ENCODE measurements around the gene WLS.
A peak's percentile ranks its signal among the peaks of the same experiment; 100 is the strongest.
"Not testable (repeated sequence)": the region's sequence is repeated elsewhere in the genome, so short reads cannot be mapped to it uniquely, and the experiment has no call there.

WLS gene

GRCh38 chr1:68232289-68233148, at the start of gene WLS:
Gene WLS, minus strand, starts transcription at chr1:68232523. Its CDS starts 224 bp downstream, at chr1:68232299.
- H3K4me3 ChIP-seq (ENCODE audit: low read length), result peak within 1 kb of the TSS; percentile 100
- peak within 1 kb of the TSS; percentile 73 for H2AFZ ChIP-seq (ENCODE audit: low read depth, low read length)
- no peaks in the 10 kb centered on the region for H3K36me3 ChIP-seq (ENCODE audit: insufficient read depth, low read length)
- H3K9me3 ChIP-seq (ENCODE audit: low read length), result no peaks in the 10 kb centered on the region
- H3K4me1 ChIP-seq (ENCODE audit: insufficient read depth, low read length), result peaks cover 41% of the 10 kb centered on the region
- no peaks in the 10 kb centered on the region for H3K27me3 ChIP-seq (ENCODE audit: insufficient read depth, low read length)

GRCh38 chr1:68280286-68280685, 48.0 kb upstream of the WLS start:
- Histone ChIP-seq H3K27me3 (ENCODE audit: insufficient read depth, low read length) (no peaks in the 10 kb centered on the region), H3K9me3 (ENCODE audit: low read length) (no peaks in the 10 kb centered on the region), H2AFZ (ENCODE audit: low read depth, low read length) (no peak overlapping the region), H3K36me3 (ENCODE audit: insufficient read depth, low read length) (no peaks in the 10 kb centered on the region), H3K4me1 (ENCODE audit: insufficient read depth, low read length) (no peaks in the 10 kb centered on the region), H3K4me3 (ENCODE audit: low read length) (no peak overlapping the region)

- H3K4me3 ChIP-seq (ENCODE audit: low read length), result no peak overlapping the region
- no peak overlapping the region for H2AFZ ChIP-seq (ENCODE audit: low read depth, low read length)
- no peaks in the 10 kb centered on the region for H3K36me3 ChIP-seq (ENCODE audit: insufficient read depth, low read length)
- no peaks in the 10 kb centered on the region for H3K9me3 ChIP-seq (ENCODE audit: low read length)
- H3K4me1 ChIP-seq (ENCODE audit: insufficient read depth, low read length), result no peaks in the 10 kb centered on the region
- H3K27me3 ChIP-seq (ENCODE audit: insufficient read depth, low read length), result no peaks in the 10 kb centered on the region
Observed at GRCh38 chr1:68279846-68280245, 47.5 kb upstream of the WLS start.

GRCh38 chr1:68278221-68278620, 45.9 kb upstream of the WLS start:
- H3K4me3 ChIP-seq (ENCODE audit: low read length), result no peak overlapping the region
- H2AFZ ChIP-seq (ENCODE audit: low read depth, low read length), result no peak overlapping the region
- no peaks in the 10 kb centered on the region for H3K36me3 ChIP-seq (ENCODE audit: insufficient read depth, low read length)
- no peaks in the 10 kb centered on the region for H3K9me3 ChIP-seq (ENCODE audit: low read length)
- no peaks in the 10 kb centered on the region for H3K27me3 ChIP-seq (ENCODE audit: insufficient read depth, low read length)
- no peaks in the 10 kb centered on the region for H3K4me1 ChIP-seq (ENCODE audit: insufficient read depth, low read length)

- Histone ChIP-seq H3K4me1 (ENCODE audit: insufficient read depth, low read length) (no peaks in the 10 kb centered on the region), H3K36me3 (ENCODE audit: insufficient read depth, low read length) (no peaks in the 10 kb centered on the region), H2AFZ (ENCODE audit: low read depth, low read length) (no peak overlapping the region), H3K4me3 (ENCODE audit: low read length) (no peak overlapping the region), H3K27me3 (ENCODE audit: insufficient read depth, low read length) (no peaks in the 10 kb centered on the region), H3K9me3 (ENCODE audit: low read length) (no peaks in the 10 kb centered on the region)
Observed at GRCh38 chr1:68276448-68276847, 44.1 kb upstream of the WLS start.

GRCh38 chr1:68273530-68273929, 41.2 kb upstream of the WLS start:
- Histone ChIP-seq H3K9me3 (ENCODE audit: low read length) (no peaks in the 10 kb centered on the region), H3K4me3 (ENCODE audit: low read length) (no peak overlapping the region), H2AFZ (ENCODE audit: low read depth, low read length) (no peak overlapping the region), H3K36me3 (ENCODE audit: insufficient read depth, low read length) (no peaks in the 10 kb centered on the region), H3K27me3 (ENCODE audit: insufficient read depth, low read length) (no peaks in the 10 kb centered on the region), H3K4me1 (ENCODE audit: insufficient read depth, low read length) (no peaks in the 10 kb centered on the region)

GRCh38 chr1:68271596-68271995, 39.3 kb upstream of the WLS start:
- H3K9me3 ChIP-seq (ENCODE audit: low read length), result no peaks in the 10 kb centered on the region
- H3K36me3 ChIP-seq (ENCODE audit: insufficient read depth, low read length), result no peaks in the 10 kb centered on the region
- H3K4me3 ChIP-seq (ENCODE audit: low read length), result no peak overlapping the region
- no peak overlapping the region for H2AFZ ChIP-seq (ENCODE audit: low read depth, low read length)
- H3K27me3 ChIP-seq (ENCODE audit: insufficient read depth, low read length), result no peaks in the 10 kb centered on the region
- H3K4me1 ChIP-seq (ENCODE audit: insufficient read depth, low read length), result no peaks in the 10 kb centered on the region

GRCh38 chr1:68270951-68271350, 38.6 kb upstream of the WLS start:
- H3K27me3 ChIP-seq (ENCODE audit: insufficient read depth, low read length), result no peaks in the 10 kb centered on the region
- H2AFZ ChIP-seq (ENCODE audit: low read depth, low read length), result no peak overlapping the region
- H3K9me3 ChIP-seq (ENCODE audit: low read length), result no peaks in the 10 kb centered on the region
- no peak overlapping the region for H3K4me3 ChIP-seq (ENCODE audit: low read length)
- no peaks in the 10 kb centered on the region for H3K4me1 ChIP-seq (ENCODE audit: insufficient read depth, low read length)
- H3K36me3 ChIP-seq (ENCODE audit: insufficient read depth, low read length), result no peaks in the 10 kb centered on the region

- Histone ChIP-seq H3K4me1 (ENCODE audit: insufficient read depth, low read length) (no peaks in the 10 kb centered on the region), H3K4me3 (ENCODE audit: low read length) (no peak overlapping the region), H3K9me3 (ENCODE audit: low read length) (no peaks in the 10 kb centered on the region), H3K27me3 (ENCODE audit: insufficient read depth, low read length) (no peaks in the 10 kb centered on the region), H3K36me3 (ENCODE audit: insufficient read depth, low read length) (no peaks in the 10 kb centered on the region), H2AFZ (ENCODE audit: low read depth, low read length) (no peak overlapping the region)
Observed at GRCh38 chr1:68269637-68270430, 37.5 kb upstream of the WLS start.

- Histone ChIP-seq H3K27me3 (ENCODE audit: insufficient read depth, low read length) (no peaks in the 10 kb centered on the region), H2AFZ (ENCODE audit: low read depth, low read length) (no peak overlapping the region), H3K4me1 (ENCODE audit: insufficient read depth, low read length) (no peaks in the 10 kb centered on the region), H3K4me3 (ENCODE audit: low read length) (no peak overlapping the region), H3K36me3 (ENCODE audit: insufficient read depth, low read length) (no peaks in the 10 kb centered on the region), H3K9me3 (ENCODE audit: low read length) (no peaks in the 10 kb centered on the region)
Observed at GRCh38 chr1:68268896-68269483, 36.7 kb upstream of the WLS start.

GRCh38 chr1:68256824-68257223, 24.5 kb upstream of the WLS start:
- not testable (repeated sequence) for H3K36me3 ChIP-seq (ENCODE audit: insufficient read depth, low read length); H3K9me3 ChIP-seq (ENCODE audit: low read length); H2AFZ ChIP-seq (ENCODE audit: low read depth, low read length); H3K4me1 ChIP-seq (ENCODE audit: insufficient read depth, low read length); H3K27me3 ChIP-seq (ENCODE audit: insufficient read depth, low read length); H3K4me3 ChIP-seq (ENCODE audit: low read length)

GRCh38 chr1:68255301-68255700, 23.0 kb upstream of the WLS start:
- no peaks in the 10 kb centered on the region for H3K4me1 ChIP-seq (ENCODE audit: insufficient read depth, low read length)
- H2AFZ ChIP-seq (ENCODE audit: low read depth, low read length), result no peak overlapping the region
- H3K4me3 ChIP-seq (ENCODE audit: low read length), result no peak overlapping the region
- H3K36me3 ChIP-seq (ENCODE audit: insufficient read depth, low read length), result no peaks in the 10 kb centered on the region
- H3K9me3 ChIP-seq (ENCODE audit: low read length), result no peaks in the 10 kb centered on the region
- no peaks in the 10 kb centered on the region for H3K27me3 ChIP-seq (ENCODE audit: insufficient read depth, low read length)

GRCh38 chr1:68254667-68255226, 22.4 kb upstream of the WLS start:
- no peak overlapping the region for H2AFZ ChIP-seq (ENCODE audit: low read depth, low read length)
- no peaks in the 10 kb centered on the region for H3K4me1 ChIP-seq (ENCODE audit: insufficient read depth, low read length)
- no peak overlapping the region for H3K4me3 ChIP-seq (ENCODE audit: low read length)
- H3K9me3 ChIP-seq (ENCODE audit: low read length), result peaks cover 1% of the 10 kb centered on the region
- no peaks in the 10 kb centered on the region for H3K27me3 ChIP-seq (ENCODE audit: insufficient read depth, low read length)
- no peaks in the 10 kb centered on the region for H3K36me3 ChIP-seq (ENCODE audit: insufficient read depth, low read length)

Measured in neuron (in vitro differentiated cells).